Subcutaneous adipose tissue (tissue), 4 donors: Measurements from ENCODE around the gene FGF8. TPM values are rescaled to one million over a fixed set of nuclear protein-coding genes. Genes with fewer than 3 reads are reported as not detected.

Experiments
- total RNA-seq, 4 donors: library from RNA; depleted of rRNA; stranded (reverse); fragments of >200 nt; gene quantifications; one replicate each; pipeline ENCODE4 v1.1.0, GENCODE V29; 2016
- TF ChIP-seq, protein P1 (sequence below): fragments of 450-650 bp; IDR thresholded peaks from one replicate; pipeline ENCODE4 v1.5.1; 2016; ENCODE audit warnings: low read depth, mild to moderate bottlenecking, control low read depth, antibody characterized with exemption, moderate library complexity

Gene FGF8
- total RNA-seq, 4 donors from 2014 or later = not detected

DNA sequence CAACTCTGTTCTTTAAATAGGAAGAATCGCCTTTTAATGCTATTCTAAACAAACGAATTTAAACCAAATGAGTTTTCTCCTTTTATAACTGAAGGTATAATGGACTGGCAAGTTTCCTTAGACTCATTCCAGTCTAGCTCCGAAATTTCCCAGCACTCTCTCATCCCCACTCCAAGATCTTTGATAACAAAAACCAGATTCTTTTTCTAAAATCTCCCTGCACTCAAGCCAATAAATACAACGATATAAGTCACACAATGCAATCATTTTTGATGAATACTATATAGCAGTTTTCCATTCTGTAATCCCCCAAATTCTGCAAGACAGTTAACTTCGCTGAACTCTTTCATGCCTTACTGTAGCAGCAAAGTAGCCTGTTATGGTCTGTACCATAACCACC, 40.5 kb upstream of the FGF8 start:
- TF ChIP-seq, protein P1, sequence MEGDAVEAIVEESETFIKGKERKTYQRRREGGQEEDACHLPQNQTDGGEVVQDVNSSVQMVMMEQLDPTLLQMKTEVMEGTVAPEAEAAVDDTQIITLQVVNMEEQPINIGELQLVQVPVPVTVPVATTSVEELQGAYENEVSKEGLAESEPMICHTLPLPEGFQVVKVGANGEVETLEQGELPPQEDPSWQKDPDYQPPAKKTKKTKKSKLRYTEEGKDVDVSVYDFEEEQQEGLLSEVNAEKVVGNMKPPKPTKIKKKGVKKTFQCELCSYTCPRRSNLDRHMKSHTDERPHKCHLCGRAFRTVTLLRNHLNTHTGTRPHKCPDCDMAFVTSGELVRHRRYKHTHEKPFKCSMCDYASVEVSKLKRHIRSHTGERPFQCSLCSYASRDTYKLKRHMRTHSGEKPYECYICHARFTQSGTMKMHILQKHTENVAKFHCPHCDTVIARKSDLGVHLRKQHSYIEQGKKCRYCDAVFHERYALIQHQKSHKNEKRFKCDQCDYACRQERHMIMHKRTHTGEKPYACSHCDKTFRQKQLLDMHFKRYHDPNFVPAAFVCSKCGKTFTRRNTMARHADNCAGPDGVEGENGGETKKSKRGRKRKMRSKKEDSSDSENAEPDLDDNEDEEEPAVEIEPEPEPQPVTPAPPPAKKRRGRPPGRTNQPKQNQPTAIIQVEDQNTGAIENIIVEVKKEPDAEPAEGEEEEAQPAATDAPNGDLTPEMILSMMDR = no peak

DNA sequence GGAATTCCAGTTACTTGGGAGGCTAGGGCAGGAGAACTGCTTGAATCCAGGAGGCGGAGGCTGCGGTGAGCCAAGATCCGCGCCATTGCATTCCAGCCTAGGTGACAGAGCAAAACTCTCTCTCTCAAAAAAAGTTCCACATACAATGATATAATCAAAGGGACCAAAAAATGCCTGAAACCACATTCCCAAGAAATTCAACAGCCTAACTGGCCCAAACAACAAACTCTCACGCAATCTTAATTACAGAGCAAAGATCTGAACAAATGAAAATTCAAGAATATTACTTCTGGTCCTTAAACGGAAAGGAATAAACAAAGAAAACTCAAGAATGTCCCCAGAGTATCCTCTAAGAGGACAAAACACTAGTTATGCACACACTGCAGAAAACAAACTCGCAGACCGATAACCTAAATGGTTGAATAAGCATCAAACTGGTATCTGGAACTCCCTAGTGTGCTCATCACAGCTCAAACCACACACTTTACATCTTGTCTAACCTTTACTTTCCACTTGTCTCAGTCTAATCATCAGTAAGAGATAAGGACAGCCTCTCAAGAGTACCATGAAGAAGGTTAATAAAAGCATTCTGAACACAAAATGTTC, 38.7 kb upstream of the FGF8 start:
- TF ChIP-seq, protein P1 = no peak

DNA sequence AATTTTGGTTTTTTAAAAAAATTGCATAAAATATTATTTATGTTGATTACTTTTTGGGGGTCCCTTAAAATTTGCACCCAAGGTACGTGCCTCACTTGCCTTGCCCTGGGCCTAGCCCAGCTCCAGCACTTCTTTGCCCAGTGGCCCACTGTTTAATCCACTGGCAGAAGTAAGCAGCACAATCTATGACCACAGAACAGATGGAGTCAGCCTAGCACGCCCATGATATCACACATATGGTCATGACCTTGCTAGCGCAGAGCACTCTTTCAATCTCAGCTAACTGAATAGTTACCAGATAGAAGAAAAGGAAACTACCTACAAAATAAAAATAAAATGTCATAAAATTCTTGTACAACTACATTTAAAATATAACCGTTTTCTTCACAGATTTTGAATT, 36.7 kb upstream of the FGF8 start:
- TF ChIP-seq, protein P1 = no peak

DNA sequence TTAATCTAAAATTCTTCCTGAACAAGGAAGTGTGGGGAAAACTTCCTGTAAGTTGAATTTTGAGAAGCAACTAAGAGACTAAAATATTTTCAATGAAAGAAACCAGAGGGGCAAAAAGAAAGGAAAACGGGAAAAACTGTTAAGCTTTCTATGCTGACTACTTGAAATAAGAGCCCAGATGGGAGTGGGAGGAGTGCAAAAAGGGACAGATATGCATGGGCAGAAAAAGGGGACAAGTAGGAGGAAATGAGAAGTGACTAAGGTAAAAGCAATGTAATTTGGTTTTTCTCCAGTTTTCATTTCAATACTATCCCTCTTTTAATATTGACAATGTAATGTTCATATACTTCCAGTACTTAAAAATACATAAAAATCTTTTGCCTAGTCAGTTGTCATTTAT, 31.2 kb upstream of the FGF8 start:
- TF ChIP-seq, protein P1 = no peak

DNA sequence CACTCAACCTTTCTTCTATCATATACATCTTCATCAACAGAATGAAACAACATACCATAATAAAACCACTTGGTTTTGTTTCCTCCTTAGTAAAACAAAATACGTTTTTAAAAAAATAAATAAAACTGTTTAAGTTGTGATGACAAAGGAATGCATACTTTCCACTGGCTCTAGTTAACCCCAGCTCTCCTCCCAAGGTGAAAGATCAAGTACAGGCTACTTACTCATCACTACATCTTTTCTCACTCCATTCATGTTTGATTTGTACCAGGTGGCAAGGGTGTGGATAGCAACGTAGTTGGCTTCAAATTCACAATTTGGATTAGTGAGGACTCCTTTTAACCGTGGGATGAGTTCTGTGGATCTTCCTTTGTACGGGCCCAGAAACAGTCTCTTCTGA, 27.6 kb upstream of the FGF8 start:
- TF ChIP-seq, protein P1 = no peak

DNA sequence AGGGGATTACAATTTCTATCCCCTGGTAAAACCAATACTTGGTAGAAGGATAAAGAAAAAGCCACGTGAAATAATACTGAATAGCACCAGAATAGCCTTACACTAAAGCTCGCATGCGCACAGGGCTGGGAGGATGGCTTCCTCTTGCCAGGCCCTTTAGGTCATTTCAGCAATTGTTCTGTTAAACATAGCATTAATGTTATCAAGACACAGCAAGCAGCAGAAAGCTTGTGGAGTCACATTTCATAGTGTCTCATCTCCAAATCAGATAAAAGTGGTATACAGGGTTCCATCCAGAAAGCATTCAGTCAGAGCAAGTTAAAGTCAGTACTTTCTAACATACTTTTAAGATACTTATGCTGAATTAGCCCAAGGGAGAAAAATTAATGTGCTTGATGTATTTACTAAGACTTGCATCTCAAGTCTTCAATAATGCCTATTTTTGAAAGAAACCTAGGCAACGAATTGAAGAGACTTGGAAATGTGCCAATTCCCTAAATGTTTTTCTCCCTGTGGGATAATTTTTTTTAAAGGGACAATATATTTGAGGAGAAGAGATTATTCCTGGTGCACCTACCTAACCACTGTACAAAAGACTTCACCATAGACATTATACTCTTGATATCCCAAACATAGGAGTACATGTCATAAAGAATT, 21.6 kb upstream of the FGF8 start:
- TF ChIP-seq, protein P1 = no peak

DNA sequence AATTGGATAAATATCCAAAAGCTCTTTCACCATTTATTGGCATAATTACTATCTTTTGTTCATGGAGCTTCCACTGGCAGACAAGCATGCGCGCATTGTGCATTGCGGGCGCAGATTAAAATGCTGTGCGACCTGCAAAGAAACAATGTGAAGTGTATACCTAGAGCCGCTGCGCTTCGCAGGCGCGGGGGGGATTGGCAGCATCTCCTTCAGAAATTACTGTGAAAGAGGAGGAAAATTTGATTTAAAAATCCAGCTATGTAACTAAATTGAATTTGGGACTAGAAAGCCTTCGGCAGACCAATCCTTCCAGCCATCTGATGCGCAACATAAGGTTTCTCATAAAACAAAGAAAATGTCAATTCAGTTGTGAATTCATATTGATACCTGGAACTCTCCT, 17.6 kb upstream of the FGF8 start:
- TF ChIP-seq, protein P1 = no peak
